Uterine smooth muscle cell (primary cell): Measurements from ENCODE around the gene FHIP1B. TPM values are rescaled to one million over a fixed set of nuclear protein-coding genes. Genes with fewer than 3 reads are reported as not detected.

Experiments used
- total RNA-seq: library from RNA; depleted of rRNA; stranded (reverse); fragments of >200 nt; gene quantifications from 2 replicates; pipeline ENCODE4 v1.2.3, GENCODE V29; 2014

FHIP1B gene
- 13.0 and 15.3 TPM in 2 replicates for total RNA-seq

DNA sequence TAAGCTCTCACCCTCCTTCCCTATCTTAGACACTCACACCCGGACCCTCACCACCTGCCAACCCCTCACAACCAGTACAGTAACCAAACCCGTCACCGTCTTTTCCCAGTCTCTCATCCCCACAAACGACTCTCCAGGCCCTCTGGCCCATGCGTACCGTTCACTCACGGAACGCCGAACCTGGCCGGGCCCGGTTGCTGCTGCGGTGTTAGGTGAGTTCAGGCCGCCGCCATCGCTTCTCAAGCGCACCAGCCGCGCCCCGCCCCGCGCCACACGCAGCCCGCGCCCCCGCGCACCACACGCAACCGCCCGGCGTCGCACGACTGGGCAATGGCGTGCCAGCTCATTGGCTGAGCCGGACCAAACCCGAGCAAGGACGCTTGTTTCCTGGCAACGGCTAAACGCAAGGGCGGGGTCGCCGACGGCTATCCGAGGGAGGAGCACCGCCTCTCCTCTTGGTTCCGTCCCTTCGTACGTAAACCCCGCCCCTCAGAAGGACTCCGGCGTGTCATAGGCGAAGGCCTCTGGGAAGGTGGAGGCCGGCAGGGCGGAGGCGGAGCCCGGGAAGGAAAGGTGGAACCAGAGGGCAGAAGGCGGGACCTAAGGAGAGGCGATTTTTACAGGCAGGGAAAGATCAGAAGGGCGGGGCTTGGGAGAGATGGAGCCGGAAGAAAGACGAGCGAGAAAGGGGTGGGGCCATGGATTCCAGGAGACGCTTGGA is at the start of gene FHIP1B:
Gene FHIP1B, minus strand, starts transcription at position 250 of the 721 bp plus-strand sequence. CDS start 10,120 bp downstream, outside the sequence.

DNA sequence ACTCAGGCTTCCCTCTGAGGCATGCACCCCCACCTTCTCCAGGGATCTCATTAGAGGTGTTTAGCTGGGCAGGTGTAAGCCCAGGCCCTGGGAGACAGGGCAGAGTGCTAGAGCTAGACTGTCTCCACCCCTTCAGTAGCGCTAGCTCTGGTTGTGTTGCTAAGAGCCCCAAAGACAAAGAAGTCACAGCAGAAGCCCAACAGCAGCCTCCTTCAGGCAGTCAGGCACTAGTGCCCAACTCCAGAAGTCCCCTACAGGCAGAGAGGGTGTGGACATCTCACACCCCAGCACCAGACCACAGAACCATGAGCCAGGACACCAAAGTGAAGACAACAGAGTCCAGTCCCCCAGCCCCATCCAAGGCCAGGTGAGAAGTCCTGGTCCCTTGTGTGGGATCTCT is 4.5 kb upstream of the FHIP1B start, which contains the start of gene CNGA4:
Gene CNGA4, plus strand, starts transcription at position 188 of the 400 bp plus-strand sequence. Its CDS starts 118 bp downstream, at position 306.

DNA sequence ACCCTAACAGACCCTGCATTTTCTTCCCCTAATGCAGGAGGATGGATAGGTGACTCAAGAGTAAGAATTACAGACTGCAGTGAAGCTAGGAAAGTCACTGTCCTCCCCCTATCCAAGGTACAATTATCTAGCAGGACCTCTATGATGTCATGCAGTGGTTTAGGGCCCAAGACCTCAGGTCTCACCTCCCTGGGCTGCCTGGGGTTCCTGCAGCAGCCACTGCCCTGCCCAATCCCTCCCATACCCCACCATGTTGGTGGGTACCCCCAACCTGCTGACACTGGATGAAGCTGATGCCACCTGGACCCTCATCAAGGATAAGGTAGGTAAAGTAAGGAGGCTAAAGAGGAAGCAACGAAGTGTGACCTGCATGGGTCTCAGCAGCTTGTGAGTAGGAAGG is 29.1 kb downstream of the FHIP1B start, which contains the start of gene C11orf42:
Gene C11orf42, plus strand, starts transcription at position 192 of the 400 bp plus-strand sequence. Its CDS starts 59 bp downstream, at position 251.

DNA sequence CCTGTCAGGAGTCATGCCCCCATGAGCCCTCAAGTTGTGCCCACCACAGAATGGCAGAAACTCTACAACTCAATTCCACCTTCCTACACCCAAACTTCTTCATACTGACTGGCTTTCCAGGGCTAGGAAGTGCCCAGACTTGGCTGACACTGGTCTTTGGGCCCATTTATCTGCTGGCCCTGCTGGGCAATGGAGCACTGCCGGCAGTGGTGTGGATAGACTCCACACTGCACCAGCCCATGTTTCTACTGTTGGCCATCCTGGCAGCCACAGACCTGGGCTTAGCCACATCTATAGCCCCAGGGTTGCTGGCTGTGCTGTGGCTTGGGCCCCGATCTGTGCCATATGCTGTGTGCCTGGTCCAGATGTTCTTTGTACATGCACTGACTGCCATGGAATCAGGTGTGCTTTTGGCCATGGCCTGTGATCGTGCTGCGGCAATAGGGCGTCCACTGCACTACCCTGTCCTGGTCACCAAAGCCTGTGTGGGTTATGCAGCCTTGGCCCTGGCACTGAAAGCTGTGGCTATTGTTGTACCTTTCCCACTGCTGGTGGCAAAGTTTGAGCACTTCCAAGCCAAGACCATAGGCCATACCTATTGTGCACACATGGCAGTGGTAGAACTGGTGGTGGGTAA is 35.1 kb downstream of the FHIP1B start, which contains the start of gene OR52W1:
Gene OR52W1, plus strand, starts transcription at position 51 of the 637 bp plus-strand sequence. Its CDS starts 0 bp downstream, at position 51.

DNA sequence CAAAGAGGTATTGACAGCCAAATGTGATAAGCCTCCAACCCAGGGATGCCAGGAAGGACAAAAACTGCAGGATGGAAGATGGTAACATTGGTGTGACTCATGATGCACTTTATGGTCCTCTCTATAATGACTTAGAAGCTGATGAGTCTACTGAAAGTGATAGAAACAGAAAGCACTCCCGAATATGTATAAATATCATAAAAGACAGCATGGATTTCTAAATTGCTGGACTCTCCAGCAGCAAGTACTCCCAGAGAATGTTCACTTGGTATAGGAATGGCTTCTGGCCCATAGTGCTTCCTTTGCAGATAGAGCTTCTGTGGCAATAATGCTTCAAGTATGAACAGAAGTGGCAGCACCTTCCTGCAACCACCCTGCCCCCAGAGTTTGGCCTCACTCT is 64.2 kb downstream of the FHIP1B start, which contains the start of gene OR52B2:
Gene OR52B2, minus strand, starts transcription at position 101 of the 400 bp plus-strand sequence. Its CDS starts 0 bp downstream, at position 101.

Other genes starting within 250 kb of the FHIP1B start
- not detected in 2 replicates for gene OR52L1, start 247.7 kb downstream of the FHIP1B start, total RNA-seq
- not detected in 2 replicates for gene OR56A4, start 227.7 kb downstream of the FHIP1B start, total RNA-seq
- not detected in 2 replicates for gene OR56A1, start 203.9 kb downstream of the FHIP1B start, total RNA-seq
- not detected in 2 replicates for gene OR56B4, start 127.0 kb downstream of the FHIP1B start, total RNA-seq
- gene OR52B2, start 64.3 kb downstream of the FHIP1B start, total RNA-seq: 0.11 TPM in 1 of 2 replicates, not detected in the other
- not detected in 2 replicates for gene OR52W1, start 35.4 kb downstream of the FHIP1B start, total RNA-seq
- gene C11orf42, start 29.1 kb downstream of the FHIP1B start, total RNA-seq: not detected in 2 replicates
- under 0.01 TPM in 1 of 2 replicates, not detected in the other for gene CNGA4, start 4.5 kb upstream of the FHIP1B start, total RNA-seq
- not detected in 2 replicates for gene CCKBR, start 25.2 kb upstream of the FHIP1B start, total RNA-seq
- gene CAVIN3, start 85.9 kb upstream of the FHIP1B start, total RNA-seq: 216 and 432 TPM in 2 replicates
- 28.7 and 39.2 TPM in 2 replicates for gene SMPD1, start 155.8 kb upstream of the FHIP1B start, total RNA-seq
- 45.4 and 50.5 TPM in 2 replicates for gene APBB1, start 184.5 kb upstream of the FHIP1B start, total RNA-seq
- gene HPX, start 206.4 kb upstream of the FHIP1B start, total RNA-seq: 0.33 and 0.50 TPM in 2 replicates
- gene TRIM3, start 239.3 kb upstream of the FHIP1B start, total RNA-seq: 19.5 and 27.4 TPM in 2 replicates
- gene ARFIP2, start 246.7 kb upstream of the FHIP1B start, total RNA-seq: 56.0 and 66.1 TPM in 2 replicates
- gene TIMM10B, start 246.9 kb upstream of the FHIP1B start, total RNA-seq: 44.7 and 51.0 TPM in 2 replicates